Neural cell (in vitro differentiated cells): ENCODE results near the gene DGKZ. TPM values are rescaled to one million over a fixed set of nuclear protein-coding genes. Genes with fewer than 3 reads are reported as not detected.

Source experiments
- H2AFZ ChIP-seq: fragments of 200-600, 300-800 bp; sonication (generic), shearing (Covaris generic); 2 replicates; pipeline ENCODE4 v1.6.0; 2014; ENCODE audit warnings: low read depth, mild to moderate bottlenecking, antibody characterized with exemption, low read length, moderate library complexity
- H3F3A ChIP-seq: fragments of 200-600 bp; shearing (Covaris generic); 2 replicates; pipeline ENCODE4 v1.6.1; 2016; ENCODE audit warnings: mild to moderate bottlenecking, moderate library complexity, mixed read lengths, antibody characterized with exemption, low read length; ENCODE audit not compliant: insufficient read depth, poor library complexity, severe bottlenecking
- H3K27ac ChIP-seq: fragments of 200-600, 300-800 bp; sonication (generic), shearing (Covaris generic); 2 replicates; pipeline ENCODE4 v1.5.1; 2014; ENCODE audit warnings: mild to moderate bottlenecking, low read length, moderate library complexity
- H3K27me3 ChIP-seq: fragments of 300-800, 200-600 bp; sonication (generic), shearing (Covaris generic); 2 replicates; pipeline ENCODE4 v1.6.0; 2014; ENCODE audit warnings: mild to moderate bottlenecking, low read depth, low read length, moderate library complexity; ENCODE audit not compliant: insufficient read depth
- H3K36me3 ChIP-seq: fragments of 300-800, 200-600 bp; sonication (generic), shearing (Covaris generic); 2 replicates; pipeline ENCODE4 v1.5.1; 2014; ENCODE audit warnings: mild to moderate bottlenecking, antibody characterized with exemption, low read length, moderate library complexity; ENCODE audit not compliant: insufficient read depth
- H3K4me2 ChIP-seq: fragments of 300-800, 200-600 bp; sonication (generic), shearing (Covaris generic); 2 replicates; pipeline ENCODE4 v1.6.0; 2014; ENCODE audit warnings: mild to moderate bottlenecking, low read length
- H3K4me3 ChIP-seq: fragments of 300-800, 200-600 bp; sonication (generic), shearing (Covaris generic); 2 replicates; pipeline ENCODE4 v1.5.1; 2014; ENCODE audit warnings: mild to moderate bottlenecking, low read length, moderate library complexity
- H3K79me2 ChIP-seq: fragments of 200-600 bp; shearing (Covaris generic); replicated peaks from 2 replicates; pipeline ENCODE4 v1.6.0; 2014; ENCODE audit warnings: mild to moderate bottlenecking, low read length, moderate library complexity; ENCODE audit not compliant: insufficient read depth
- H3K9ac ChIP-seq: fragments of 300-800, 200-600 bp; sonication (generic), shearing (Covaris generic); 2 replicates; pipeline ENCODE4 v1.6.1; 2016; ENCODE audit warnings: mild to moderate bottlenecking, low read length, mixed read lengths
- H3K9me2 ChIP-seq: fragments of 200-600 bp; shearing (Covaris generic); 2 replicates; pipeline ENCODE4 v1.6.1; 2016; ENCODE audit warnings: mild to moderate bottlenecking, low read length, mixed read lengths; ENCODE audit not compliant: insufficient read depth
- H3K9me3 ChIP-seq: fragments of 200-600, 300-800 bp; sonication (generic), shearing (Covaris generic); 2 replicates; pipeline ENCODE4 v1.6.1; 2016; ENCODE audit warnings: mild to moderate bottlenecking, mixed run types, low read length, moderate library complexity, mixed read lengths
- H4K20me1 ChIP-seq: fragments of 200-600 bp; shearing (Covaris generic); 2 replicates; pipeline ENCODE4 v1.6.1; 2016; ENCODE audit warnings: mild to moderate bottlenecking, mixed run types; ENCODE audit not compliant: insufficient read depth
- EP300 ChIP-seq: fragments of 450-650 bp; conservative IDR thresholded peaks from 2 replicates; pipeline ENCODE4 v1.6.1; 2014; ENCODE audit warnings: antibody characterized with exemption, mild to moderate bottlenecking, moderate library complexity; ENCODE audit not compliant: poor library complexity, severe bottlenecking
- EZH2 ChIP-seq: fragments of 200-600, 300-800 bp; shearing (Covaris generic), sonication (generic); IDR thresholded peaks from 2 replicates; pipeline ENCODE4 v1.6.1; 2014; ENCODE audit warnings: antibody characterized with exemption, low read length, borderline replicate concordance, mild to moderate bottlenecking; ENCODE audit not compliant: insufficient read depth, poor library complexity, severe bottlenecking
- MXI1 ChIP-seq: fragments of 450-650 bp; conservative IDR thresholded peaks from 2 replicates; pipeline ENCODE4 v1.6.1; 2014; ENCODE audit warnings: antibody characterized with exemption, mild to moderate bottlenecking; ENCODE audit not compliant: poor library complexity, severe bottlenecking
- POLR2AphosphoS5 ChIP-seq: IDR thresholded peaks from 2 replicates; pipeline ENCODE4 v1.6.1; 2012
- RAD21 ChIP-seq: fragments of 450-650 bp; conservative IDR thresholded peaks from 2 replicates; pipeline ENCODE4 v1.6.1; 2014; ENCODE audit warnings: antibody characterized with exemption, mild to moderate bottlenecking, moderate library complexity
- SMC3 ChIP-seq: fragments of 450-650 bp; conservative IDR thresholded peaks from 2 replicates; pipeline ENCODE4 v1.6.1; 2014; ENCODE audit warnings: antibody characterized with exemption, mild to moderate bottlenecking, moderate library complexity; ENCODE audit not compliant: poor library complexity
- TAF1 ChIP-seq: IDR thresholded peaks from 2 replicates; pipeline ENCODE4 v1.6.1; 2012; ENCODE audit warnings: low read depth
- polyA plus RNA-seq: library from polyadenylated mRNA; depleted of rRNA; stranded (reverse); fragments of >200 nt; gene quantifications from 2 replicates; pipeline ENCODE4 v1.2.3, GENCODE V29; 2014
- TF ChIP-seq, protein P1 (sequence below): fragments of 450-650 bp; IDR thresholded peaks from 2 replicates; pipeline ENCODE4 v1.5.1; 2014; ENCODE audit warnings: antibody characterized with exemption, mild to moderate bottlenecking, moderate library complexity; ENCODE audit not compliant: poor library complexity, severe bottlenecking
- TF ChIP-seq, protein P2 (sequence below): IDR thresholded peaks from 2 replicates; pipeline ENCODE4 v1.6.1; 2012; ENCODE audit warnings: borderline replicate concordance

The DGKZ gene
- polyA plus RNA-seq, 1 donor from 2014 or later, result 55.7 TPM

- H3K79me2 ChIP-seq, result peaks cover 5% of the 10 kb centered on the region
- H3K4me3 ChIP-seq, result peak overlapping the region; percentile 54
- H2AFZ ChIP-seq, result peak overlapping the region; percentile 4
- H3K9ac ChIP-seq, result peak overlapping the region; percentile 61
- TF ChIP-seq EP300, result no peak
- TF ChIP-seq, protein P1, sequence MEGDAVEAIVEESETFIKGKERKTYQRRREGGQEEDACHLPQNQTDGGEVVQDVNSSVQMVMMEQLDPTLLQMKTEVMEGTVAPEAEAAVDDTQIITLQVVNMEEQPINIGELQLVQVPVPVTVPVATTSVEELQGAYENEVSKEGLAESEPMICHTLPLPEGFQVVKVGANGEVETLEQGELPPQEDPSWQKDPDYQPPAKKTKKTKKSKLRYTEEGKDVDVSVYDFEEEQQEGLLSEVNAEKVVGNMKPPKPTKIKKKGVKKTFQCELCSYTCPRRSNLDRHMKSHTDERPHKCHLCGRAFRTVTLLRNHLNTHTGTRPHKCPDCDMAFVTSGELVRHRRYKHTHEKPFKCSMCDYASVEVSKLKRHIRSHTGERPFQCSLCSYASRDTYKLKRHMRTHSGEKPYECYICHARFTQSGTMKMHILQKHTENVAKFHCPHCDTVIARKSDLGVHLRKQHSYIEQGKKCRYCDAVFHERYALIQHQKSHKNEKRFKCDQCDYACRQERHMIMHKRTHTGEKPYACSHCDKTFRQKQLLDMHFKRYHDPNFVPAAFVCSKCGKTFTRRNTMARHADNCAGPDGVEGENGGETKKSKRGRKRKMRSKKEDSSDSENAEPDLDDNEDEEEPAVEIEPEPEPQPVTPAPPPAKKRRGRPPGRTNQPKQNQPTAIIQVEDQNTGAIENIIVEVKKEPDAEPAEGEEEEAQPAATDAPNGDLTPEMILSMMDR, result no peak
- TF ChIP-seq POLR2AphosphoS5, result no peak
- TF ChIP-seq EZH2, result no peak
- no peak for TF ChIP-seq SMC3
- no peak for TF ChIP-seq TAF1
- TF ChIP-seq, protein P2, sequence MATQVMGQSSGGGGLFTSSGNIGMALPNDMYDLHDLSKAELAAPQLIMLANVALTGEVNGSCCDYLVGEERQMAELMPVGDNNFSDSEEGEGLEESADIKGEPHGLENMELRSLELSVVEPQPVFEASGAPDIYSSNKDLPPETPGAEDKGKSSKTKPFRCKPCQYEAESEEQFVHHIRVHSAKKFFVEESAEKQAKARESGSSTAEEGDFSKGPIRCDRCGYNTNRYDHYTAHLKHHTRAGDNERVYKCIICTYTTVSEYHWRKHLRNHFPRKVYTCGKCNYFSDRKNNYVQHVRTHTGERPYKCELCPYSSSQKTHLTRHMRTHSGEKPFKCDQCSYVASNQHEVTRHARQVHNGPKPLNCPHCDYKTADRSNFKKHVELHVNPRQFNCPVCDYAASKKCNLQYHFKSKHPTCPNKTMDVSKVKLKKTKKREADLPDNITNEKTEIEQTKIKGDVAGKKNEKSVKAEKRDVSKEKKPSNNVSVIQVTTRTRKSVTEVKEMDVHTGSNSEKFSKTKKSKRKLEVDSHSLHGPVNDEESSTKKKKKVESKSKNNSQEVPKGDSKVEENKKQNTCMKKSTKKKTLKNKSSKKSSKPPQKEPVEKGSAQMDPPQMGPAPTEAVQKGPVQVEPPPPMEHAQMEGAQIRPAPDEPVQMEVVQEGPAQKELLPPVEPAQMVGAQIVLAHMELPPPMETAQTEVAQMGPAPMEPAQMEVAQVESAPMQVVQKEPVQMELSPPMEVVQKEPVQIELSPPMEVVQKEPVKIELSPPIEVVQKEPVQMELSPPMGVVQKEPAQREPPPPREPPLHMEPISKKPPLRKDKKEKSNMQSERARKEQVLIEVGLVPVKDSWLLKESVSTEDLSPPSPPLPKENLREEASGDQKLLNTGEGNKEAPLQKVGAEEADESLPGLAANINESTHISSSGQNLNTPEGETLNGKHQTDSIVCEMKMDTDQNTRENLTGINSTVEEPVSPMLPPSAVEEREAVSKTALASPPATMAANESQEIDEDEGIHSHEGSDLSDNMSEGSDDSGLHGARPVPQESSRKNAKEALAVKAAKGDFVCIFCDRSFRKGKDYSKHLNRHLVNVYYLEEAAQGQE, result no peak
- no peak for TF ChIP-seq MXI1
- TF ChIP-seq RAD21, result no peak
- H3K9me2 ChIP-seq, result no peaks in the 10 kb centered on the region
- peak overlapping the region; percentile 41 for H3K4me2 ChIP-seq
- peaks cover 8% of the 10 kb centered on the region for H3K27me3 ChIP-seq
- no peaks in the 10 kb centered on the region for H3K9me3 ChIP-seq
- H4K20me1 ChIP-seq, result no peaks in the 10 kb centered on the region
- H3K27ac ChIP-seq, result peak overlapping the region; percentile 84
- no peaks in the 10 kb centered on the region for H3F3A ChIP-seq
- no peaks in the 10 kb centered on the region for H3K36me3 ChIP-seq
These were observed 8.7 kb upstream of the DGKZ start for GRCh38 chr11:46338636-46338987.

DNA sequence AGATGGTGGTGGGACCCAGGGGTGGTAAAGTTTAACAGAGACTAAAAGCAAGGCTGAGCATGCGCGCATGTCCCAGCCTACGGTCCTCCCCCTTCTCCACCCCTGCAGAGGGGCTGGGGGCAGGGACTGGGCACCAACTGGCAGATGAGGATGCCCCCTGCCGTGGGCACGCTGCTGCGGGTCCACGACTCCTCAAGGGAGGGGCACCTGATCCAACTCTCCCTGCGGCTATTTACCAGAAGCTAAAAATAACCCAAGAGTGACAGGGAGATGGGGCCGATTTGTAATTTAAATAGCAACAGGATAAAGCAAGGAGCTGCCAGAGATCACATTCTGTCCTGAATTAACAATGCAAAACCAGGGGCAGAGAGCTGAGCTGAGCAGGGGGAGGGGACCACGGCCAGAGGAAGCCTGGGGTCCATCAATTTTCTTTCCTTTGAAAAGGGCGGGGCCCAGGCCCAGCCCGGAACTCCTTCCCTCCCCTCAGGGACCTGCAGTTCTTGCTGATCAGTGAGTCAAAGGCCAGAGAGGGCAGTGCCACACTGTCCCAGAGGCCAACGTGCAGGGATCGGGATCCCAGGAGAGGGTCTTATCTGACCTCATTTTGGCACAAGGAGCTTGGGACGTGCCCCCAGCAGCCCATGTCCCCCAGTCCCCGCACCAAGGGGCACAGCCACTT lies 8.1 kb upstream of the DGKZ start:
- Histone ChIP-seq H3K27ac (peak overlapping the region; percentile 84), H3K79me2 (peaks cover 5% of the 10 kb centered on the region), H3K9ac (peak overlapping the region; percentile 61), H3K9me3 (no peaks in the 10 kb centered on the region), H3K4me2 (peak overlapping the region; percentile 41), H3K4me3 (peak overlapping the region; percentile 54), H4K20me1 (no peaks in the 10 kb centered on the region), H3K36me3 (no peaks in the 10 kb centered on the region), H3K27me3 (peaks cover 3% of the 10 kb centered on the region), H2AFZ (peak overlapping the region; percentile 4), H3F3A (no peaks in the 10 kb centered on the region), H3K9me2 (no peaks in the 10 kb centered on the region)
- TF ChIP-seq, protein P1, result peak; percentile 39
- peak; percentile 18 for TF ChIP-seq POLR2AphosphoS5
- no peak for TF ChIP-seq EP300
- no peak for TF ChIP-seq EZH2
- peak; percentile 21 for TF ChIP-seq SMC3
- no peak for TF ChIP-seq RAD21
- TF ChIP-seq, protein P2, result no peak
- TF ChIP-seq MXI1, result no peak
- TF ChIP-seq TAF1, result no peak
